Neural progenitor cell (in vitro differentiated cells): ENCODE measurements around the gene USP17L15.
"Not testable (repeated sequence)": the region's sequence is repeated elsewhere in the genome, so short reads cannot be mapped to it uniquely, and the experiment has no call there.

ENCODE experiments used
- EZH2 ChIP-seq: fragments of 200-600 bp; sonication (generic); IDR thresholded peaks from 2 replicates; pipeline ENCODE4 v1.6.1; 2017; ENCODE audit warnings: antibody characterized with exemption, mild to moderate bottlenecking, moderate library complexity
- EZH2phosphoT487 ChIP-seq: fragments of 200-600 bp; sonication (generic); IDR thresholded peaks from 2 replicates; pipeline ENCODE4 v1.6.1; 2017; ENCODE audit warnings: antibody characterized with exemption
- TF ChIP-seq, protein P1 (sequence below): fragments of 200-600 bp; sonication (generic); IDR thresholded peaks from 2 replicates; pipeline ENCODE4 v1.5.1; 2017; ENCODE audit warnings: antibody characterized with exemption, mild to moderate bottlenecking

- TF ChIP-seq, protein P1, sequence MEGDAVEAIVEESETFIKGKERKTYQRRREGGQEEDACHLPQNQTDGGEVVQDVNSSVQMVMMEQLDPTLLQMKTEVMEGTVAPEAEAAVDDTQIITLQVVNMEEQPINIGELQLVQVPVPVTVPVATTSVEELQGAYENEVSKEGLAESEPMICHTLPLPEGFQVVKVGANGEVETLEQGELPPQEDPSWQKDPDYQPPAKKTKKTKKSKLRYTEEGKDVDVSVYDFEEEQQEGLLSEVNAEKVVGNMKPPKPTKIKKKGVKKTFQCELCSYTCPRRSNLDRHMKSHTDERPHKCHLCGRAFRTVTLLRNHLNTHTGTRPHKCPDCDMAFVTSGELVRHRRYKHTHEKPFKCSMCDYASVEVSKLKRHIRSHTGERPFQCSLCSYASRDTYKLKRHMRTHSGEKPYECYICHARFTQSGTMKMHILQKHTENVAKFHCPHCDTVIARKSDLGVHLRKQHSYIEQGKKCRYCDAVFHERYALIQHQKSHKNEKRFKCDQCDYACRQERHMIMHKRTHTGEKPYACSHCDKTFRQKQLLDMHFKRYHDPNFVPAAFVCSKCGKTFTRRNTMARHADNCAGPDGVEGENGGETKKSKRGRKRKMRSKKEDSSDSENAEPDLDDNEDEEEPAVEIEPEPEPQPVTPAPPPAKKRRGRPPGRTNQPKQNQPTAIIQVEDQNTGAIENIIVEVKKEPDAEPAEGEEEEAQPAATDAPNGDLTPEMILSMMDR: not testable (repeated sequence)
- not testable (repeated sequence) for TF ChIP-seq EZH2phosphoT487, EZH2
These were observed 28.4 kb downstream of the USP17L15 start, which contains the start of gene USP17L21 for GRCh38 chr4:9262572-9262971.
